NCI-H2196 treated with DMSO at 0.1 percent for 48 hours (cell line): ENCODE measurements around the gene KIRREL3.

ENCODE experiments used
- DNase-seq: peaks from one replicate; lab custom pipeline; 2025; ENCODE audit not compliant: unreplicated experiment; lab: John Stamatoyannopoulos, UW

The KIRREL3 gene

GRCh38 chr11:126997641-126998040 lies 2.9 kb downstream of the KIRREL3 start:
- no peak for DNase-seq

GRCh38 chr11:126997196-126997595 lies 3.4 kb downstream of the KIRREL3 start:
- no peak for DNase-seq

- no peak for DNase-seq
Observed at GRCh38 chr11:126996036-126996804, 4.3 kb downstream of the KIRREL3 start.

GRCh38 chr11:126993599-126993998 lies 7.0 kb downstream of the KIRREL3 start:
- DNase-seq = no peak

GRCh38 chr11:126992804-126993111 lies 7.8 kb downstream of the KIRREL3 start:
- DNase-seq = no peak

- DNase-seq = no peak
Observed at GRCh38 chr11:126992065-126992803, 8.3 kb downstream of the KIRREL3 start.

- DNase-seq = no peak
Observed at GRCh38 chr11:126991596-126991995, 9.0 kb downstream of the KIRREL3 start.

GRCh38 chr11:126990716-126991480 lies 9.7 kb downstream of the KIRREL3 start:
- no peak for DNase-seq

GRCh38 chr11:126989942-126990715 lies 10.4 kb downstream of the KIRREL3 start:
- DNase-seq = peak; percentile 42

- DNase-seq = no peak
Observed at GRCh38 chr11:126988655-126989054, 11.9 kb downstream of the KIRREL3 start.

- no peak for DNase-seq
Observed at GRCh38 chr11:126981635-126982034, 18.9 kb downstream of the KIRREL3 start.

- peak; percentile 64 for DNase-seq
Observed at GRCh38 chr11:126978911-126979310, 21.7 kb downstream of the KIRREL3 start.

- DNase-seq = peak; percentile 42
Observed at GRCh38 chr11:126978165-126978564, 22.4 kb downstream of the KIRREL3 start.

GRCh38 chr11:126973051-126973450 lies 27.5 kb downstream of the KIRREL3 start:
- no peak for DNase-seq

- no peak for DNase-seq
Observed at GRCh38 chr11:126971305-126971704, 29.3 kb downstream of the KIRREL3 start.

GRCh38 chr11:126969865-126970479 lies 30.6 kb downstream of the KIRREL3 start:
- DNase-seq = no peak

GRCh38 chr11:126968915-126969314 lies 31.7 kb downstream of the KIRREL3 start:
- no peak for DNase-seq

- no peak for DNase-seq
Observed at GRCh38 chr11:126965331-126965730, 35.2 kb downstream of the KIRREL3 start.

GRCh38 chr11:126963603-126964363 lies 36.8 kb downstream of the KIRREL3 start:
- no peak for DNase-seq

GRCh38 chr11:126963115-126963514 lies 37.5 kb downstream of the KIRREL3 start:
- no peak for DNase-seq
